Left ventricle myocardium inferior (tissue), 1 donor: ENCODE measurements around the gene ADAMTS2. TPM values are rescaled to one million over a fixed set of nuclear protein-coding genes. Genes with fewer than 3 reads are reported as not detected.

Source experiments
- DNase-seq: peaks from one replicate; pipeline ENCODE4 v3.0.0-alpha.2; 2020
- H3K27ac ChIP-seq: fragments of 200-600 bp; replicated peaks from 2 replicates; pipeline ENCODE4 v1.8.0; 2021
- H3K27me3 ChIP-seq: fragments of 200-600 bp; 2 replicates; pipeline ENCODE4 v1.8.0; 2021; ENCODE audit warnings: low read depth
- H3K36me3 ChIP-seq: fragments of 200-600 bp; 2 replicates; pipeline ENCODE4 v1.8.0; 2021
- H3K4me1 ChIP-seq: fragments of 200-600 bp; 2 replicates; pipeline ENCODE4 v1.8.0; 2021
- H3K4me3 ChIP-seq: fragments of 200-600 bp; 2 replicates; pipeline ENCODE4 v1.8.0; 2021; ENCODE audit warnings: mild to moderate bottlenecking, moderate library complexity
- H3K9me3 ChIP-seq: fragments of 200-600 bp; replicated peaks from 2 replicates; pipeline ENCODE4 v1.8.0; 2021
- intact Hi-C: fragments of 100-400 bp; cut with micrococcal nuclease; formaldehyde crosslinking; loops from one replicate; pipeline ENCODE4 v1.11.0; 2022
- total RNA-seq: library from RNA; stranded (reverse); fragmentation: NEBNext Ultra II Directional; extraction: Animal tissue kit (Norgen Biotek cat#: 25700); gene quantifications from one replicate; pipeline ENCODE4 v1.2.1, GENCODE V29; 2021
- TF ChIP-seq, protein P1 (sequence below): fragments of 200-600 bp; IDR thresholded peaks from 2 replicates; pipeline ENCODE4 v1.8.0; 2021; ENCODE audit warnings: antibody characterized with exemption, mild to moderate bottlenecking, borderline replicate concordance
- donor health status: DM: no; HTN: yes; CAD: no; lungs with severe emphysema.

Gene ADAMTS2
- total RNA-seq, 1 donor from 2014 or later: 4.6 TPM

DNA sequence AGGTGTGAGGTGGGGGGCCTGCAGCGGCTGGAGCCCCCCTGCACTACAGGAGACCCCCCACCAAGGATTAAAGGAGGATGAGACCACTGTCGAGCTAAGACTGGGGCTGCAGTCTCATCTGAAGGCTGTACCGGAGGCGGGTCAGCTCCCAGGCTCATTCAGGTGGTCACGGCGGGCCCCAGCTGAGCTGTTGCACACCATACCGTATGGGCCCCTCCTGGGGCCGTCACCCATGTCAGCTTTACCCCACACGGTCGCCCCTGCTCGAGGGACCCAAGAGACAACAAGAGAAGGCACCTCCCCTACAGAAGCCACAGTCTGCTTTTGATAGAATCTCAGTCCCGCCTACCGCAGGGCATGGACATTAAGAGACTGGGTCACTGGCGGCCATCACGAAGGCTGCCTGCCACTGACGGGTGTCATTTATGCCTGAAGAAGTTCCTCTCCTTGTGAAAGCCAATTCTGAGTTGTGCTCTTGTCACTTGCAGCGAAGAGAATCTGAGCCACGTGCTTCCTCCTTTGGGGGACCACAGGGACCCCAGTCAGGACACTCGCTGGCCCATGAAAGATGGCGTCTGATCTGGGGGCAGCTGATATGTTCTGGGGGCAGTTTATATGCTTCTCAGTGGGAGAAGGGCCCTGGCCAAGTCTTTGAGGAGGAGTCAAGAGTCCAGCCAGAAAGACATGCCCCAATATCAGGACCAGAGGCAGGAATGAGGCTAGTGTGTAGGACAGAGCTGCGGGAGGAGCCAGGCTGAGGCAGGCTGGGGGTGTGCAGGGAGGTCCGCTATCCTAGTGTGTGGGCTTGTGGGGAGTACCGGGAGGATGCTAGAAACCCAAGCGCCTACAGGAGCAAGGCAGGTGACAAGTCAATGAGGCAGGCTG, 182.7 kb downstream of the ADAMTS2 start:
- peaks cover 27% of the 10 kb centered on the region for H3K27me3 ChIP-seq
- peaks cover 10% of the 10 kb centered on the region for H3K4me1 ChIP-seq
- H3K4me3 ChIP-seq: no peak overlapping the region
- no peak for DNase-seq
- no peak overlapping the region for H3K27ac ChIP-seq
- TF ChIP-seq, protein P1, sequence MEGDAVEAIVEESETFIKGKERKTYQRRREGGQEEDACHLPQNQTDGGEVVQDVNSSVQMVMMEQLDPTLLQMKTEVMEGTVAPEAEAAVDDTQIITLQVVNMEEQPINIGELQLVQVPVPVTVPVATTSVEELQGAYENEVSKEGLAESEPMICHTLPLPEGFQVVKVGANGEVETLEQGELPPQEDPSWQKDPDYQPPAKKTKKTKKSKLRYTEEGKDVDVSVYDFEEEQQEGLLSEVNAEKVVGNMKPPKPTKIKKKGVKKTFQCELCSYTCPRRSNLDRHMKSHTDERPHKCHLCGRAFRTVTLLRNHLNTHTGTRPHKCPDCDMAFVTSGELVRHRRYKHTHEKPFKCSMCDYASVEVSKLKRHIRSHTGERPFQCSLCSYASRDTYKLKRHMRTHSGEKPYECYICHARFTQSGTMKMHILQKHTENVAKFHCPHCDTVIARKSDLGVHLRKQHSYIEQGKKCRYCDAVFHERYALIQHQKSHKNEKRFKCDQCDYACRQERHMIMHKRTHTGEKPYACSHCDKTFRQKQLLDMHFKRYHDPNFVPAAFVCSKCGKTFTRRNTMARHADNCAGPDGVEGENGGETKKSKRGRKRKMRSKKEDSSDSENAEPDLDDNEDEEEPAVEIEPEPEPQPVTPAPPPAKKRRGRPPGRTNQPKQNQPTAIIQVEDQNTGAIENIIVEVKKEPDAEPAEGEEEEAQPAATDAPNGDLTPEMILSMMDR: no peak
- peaks cover 12% of the 10 kb centered on the region for H3K9me3 ChIP-seq
- H3K36me3 ChIP-seq: no peaks in the 10 kb centered on the region
- intact Hi-C loops: no loop called here

DNA sequence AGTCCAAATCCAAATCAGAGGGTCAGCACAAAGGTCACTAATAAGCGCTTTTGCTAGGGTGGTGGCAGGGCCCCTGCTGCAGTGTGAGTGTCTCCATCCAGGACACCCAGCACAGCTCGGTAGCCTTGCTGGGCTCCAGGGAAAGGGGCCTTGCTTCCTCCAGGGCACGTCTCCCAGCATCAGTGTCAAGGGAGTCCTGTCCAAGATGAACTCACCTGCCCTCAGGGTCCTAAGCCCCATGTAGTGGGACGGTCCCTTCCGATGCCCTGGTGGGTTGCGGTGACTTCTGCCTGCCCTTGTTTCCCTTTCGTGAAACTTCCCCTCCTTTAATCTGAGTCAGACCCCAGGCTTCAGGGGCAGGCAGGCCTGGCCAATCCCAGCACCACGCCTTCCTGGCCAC, 183.4 kb downstream of the ADAMTS2 start:
- H3K27ac ChIP-seq: no peak overlapping the region
- H3K27me3 ChIP-seq: peaks cover 28% of the 10 kb centered on the region
- DNase-seq: no peak
- intact Hi-C loops: no loop called here
- TF ChIP-seq, protein P1: no peak
- H3K4me1 ChIP-seq: peaks cover 3% of the 10 kb centered on the region
- H3K9me3 ChIP-seq: peaks cover 12% of the 10 kb centered on the region
- no peak overlapping the region for H3K4me3 ChIP-seq
- no peaks in the 10 kb centered on the region for H3K36me3 ChIP-seq

DNA sequence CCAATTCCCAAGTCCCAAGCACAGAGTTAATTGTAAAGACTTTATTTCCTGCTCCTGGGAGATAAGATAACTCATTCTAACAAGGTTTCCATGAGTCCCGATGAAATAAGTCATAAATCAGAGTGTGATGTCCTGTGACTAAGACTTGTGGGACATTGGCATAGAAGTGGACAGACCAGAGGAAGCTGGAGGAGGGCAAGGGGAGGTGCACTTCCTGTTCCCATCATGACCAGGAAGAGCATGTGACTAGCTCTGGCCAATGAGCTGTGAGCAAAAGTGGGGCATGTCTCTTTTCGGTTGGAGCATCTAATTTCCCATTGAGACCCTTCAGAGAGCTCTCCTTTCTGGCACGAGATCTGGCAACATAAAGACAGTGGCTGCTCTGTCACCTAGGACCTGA, 184.7 kb downstream of the ADAMTS2 start:
- Histone ChIP-seq H3K4me3 (no peak overlapping the region), H3K27me3 (peaks cover 19% of the 10 kb centered on the region), H3K9me3 (peaks cover 12% of the 10 kb centered on the region), H3K27ac (no peak overlapping the region), H3K36me3 (no peaks in the 10 kb centered on the region), H3K4me1 (no peaks in the 10 kb centered on the region)
- DNase-seq: no peak
- intact Hi-C loops: no loop called here
- TF ChIP-seq, protein P1: no peak

- H3K9me3 ChIP-seq: peaks cover 12% of the 10 kb centered on the region
- TF ChIP-seq, protein P1: no peak
- peaks cover 19% of the 10 kb centered on the region for H3K27me3 ChIP-seq
- DNase-seq: no peak
- no peak overlapping the region for H3K27ac ChIP-seq
- H3K36me3 ChIP-seq: no peaks in the 10 kb centered on the region
- intact Hi-C loops: no loop called here
- no peaks in the 10 kb centered on the region for H3K4me1 ChIP-seq
- no peak overlapping the region for H3K4me3 ChIP-seq
These were observed 186.7 kb downstream of the ADAMTS2 start for GRCh38 chr5:179158556-179158955.

- intact Hi-C loops: no loop called here
- TF ChIP-seq, protein P1: no peak
- Histone ChIP-seq H3K36me3 (no peaks in the 10 kb centered on the region), H3K4me3 (no peak overlapping the region), H3K27me3 (peaks cover 29% of the 10 kb centered on the region), H3K4me1 (no peaks in the 10 kb centered on the region), H3K9me3 (no peaks in the 10 kb centered on the region), H3K27ac (no peak overlapping the region)
- no peak for DNase-seq
These were observed 190.0 kb downstream of the ADAMTS2 start for GRCh38 chr5:179154991-179155955.
